22Rv1 (cell line): ENCODE data around the gene GTPBP1.

Source experiments
- ZFX ChIP-seq: fragments of 450-650 bp; IDR thresholded peaks from 2 replicates; pipeline ENCODE4 v1.6.1; 2017; ENCODE audit warnings: antibody characterized with exemption, borderline replicate concordance
- TF ChIP-seq, protein P1 (sequence below): fragments of 450-650 bp; IDR thresholded peaks from 2 replicates; pipeline ENCODE4 v1.5.1; 2017; ENCODE audit warnings: mild to moderate bottlenecking

DNA sequence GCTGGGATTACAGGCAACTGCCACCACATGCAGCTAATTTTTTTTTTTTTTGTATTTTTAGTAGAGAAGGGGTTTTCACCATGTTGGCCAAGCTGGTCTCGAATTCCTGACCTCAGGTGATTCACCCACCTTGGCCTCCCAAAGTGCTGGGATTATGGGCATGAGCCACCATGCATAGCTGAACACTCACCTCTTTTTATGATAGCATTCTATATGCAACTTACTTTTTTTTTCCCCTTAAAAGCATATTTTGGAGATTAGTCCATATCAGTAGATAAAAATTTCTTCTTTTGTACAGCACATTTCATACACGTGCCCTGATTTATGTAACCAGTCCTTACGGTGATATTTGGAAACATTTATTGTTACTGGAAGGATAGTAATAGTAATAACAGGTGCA, 14.6 kb downstream of the GTPBP1 start:
- TF ChIP-seq, protein P1, sequence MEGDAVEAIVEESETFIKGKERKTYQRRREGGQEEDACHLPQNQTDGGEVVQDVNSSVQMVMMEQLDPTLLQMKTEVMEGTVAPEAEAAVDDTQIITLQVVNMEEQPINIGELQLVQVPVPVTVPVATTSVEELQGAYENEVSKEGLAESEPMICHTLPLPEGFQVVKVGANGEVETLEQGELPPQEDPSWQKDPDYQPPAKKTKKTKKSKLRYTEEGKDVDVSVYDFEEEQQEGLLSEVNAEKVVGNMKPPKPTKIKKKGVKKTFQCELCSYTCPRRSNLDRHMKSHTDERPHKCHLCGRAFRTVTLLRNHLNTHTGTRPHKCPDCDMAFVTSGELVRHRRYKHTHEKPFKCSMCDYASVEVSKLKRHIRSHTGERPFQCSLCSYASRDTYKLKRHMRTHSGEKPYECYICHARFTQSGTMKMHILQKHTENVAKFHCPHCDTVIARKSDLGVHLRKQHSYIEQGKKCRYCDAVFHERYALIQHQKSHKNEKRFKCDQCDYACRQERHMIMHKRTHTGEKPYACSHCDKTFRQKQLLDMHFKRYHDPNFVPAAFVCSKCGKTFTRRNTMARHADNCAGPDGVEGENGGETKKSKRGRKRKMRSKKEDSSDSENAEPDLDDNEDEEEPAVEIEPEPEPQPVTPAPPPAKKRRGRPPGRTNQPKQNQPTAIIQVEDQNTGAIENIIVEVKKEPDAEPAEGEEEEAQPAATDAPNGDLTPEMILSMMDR: no peak
- TF ChIP-seq ZFX: no peak
